Right renal pelvis (tissue), 4 donors: ENCODE data around the gene CCDC93. TPM values are rescaled to one million over a fixed set of nuclear protein-coding genes. Genes with fewer than 3 reads are reported as not detected.

ENCODE experiments used
- DNase-seq, 4 donors: peaks; one replicate each; pipeline ENCODE4 v3.0.0-alpha.2; 2013; ENCODE audit warnings: low read depth in 4 of 4, low spot score in 3 of 4, missing footprints in 1 of 4
- polyA plus RNA-seq, 4 donors: library from polyadenylated mRNA; unstranded; fragments of 120-200 nt; gene quantifications; one replicate each; pipeline ENCODE4 v1.2.1, GENCODE V29; 2013; ENCODE audit not compliant: insufficient read length in 4 of 4

The CCDC93 gene
- polyA plus RNA-seq, 4 donors = 37.7 to 52.2 (median 42.1) TPM

- no peak for DNase-seq
These were observed 17.3 kb downstream of the CCDC93 start for GRCh38 chr2:117996525-117996924.

GRCh38 chr2:117994729-117995128 is 19.1 kb downstream of the CCDC93 start:
- DNase-seq = no peak

GRCh38 chr2:117989854-117990438 is 23.9 kb downstream of the CCDC93 start:
- DNase-seq = no peak

- no peak for DNase-seq
These were observed 26.7 kb downstream of the CCDC93 start for GRCh38 chr2:117987121-117987520.

- no peak for DNase-seq
These were observed 28.8 kb downstream of the CCDC93 start for GRCh38 chr2:117985092-117985491.

- DNase-seq = no peak
These were observed 29.7 kb downstream of the CCDC93 start for GRCh38 chr2:117984208-117984607.

- no peak for DNase-seq
These were observed 30.8 kb downstream of the CCDC93 start for GRCh38 chr2:117983040-117983439.

- no peak for DNase-seq
These were observed 31.4 kb downstream of the CCDC93 start for GRCh38 chr2:117982376-117983033.

GRCh38 chr2:117981810-117982209 is 32.1 kb downstream of the CCDC93 start:
- DNase-seq = no peak

GRCh38 chr2:117980783-117981676 is 32.8 kb downstream of the CCDC93 start:
- no peak for DNase-seq

- DNase-seq = no peak
These were observed 33.8 kb downstream of the CCDC93 start for GRCh38 chr2:117979911-117980701.

GRCh38 chr2:117977696-117978095 is 36.2 kb downstream of the CCDC93 start:
- DNase-seq = no peak

- no peak for DNase-seq
These were observed 37.3 kb downstream of the CCDC93 start for GRCh38 chr2:117976581-117976980.

- no peak for DNase-seq
These were observed 40.3 kb downstream of the CCDC93 start for GRCh38 chr2:117973498-117974082.

- no peak for DNase-seq
These were observed 41.3 kb downstream of the CCDC93 start for GRCh38 chr2:117972476-117973123.

- DNase-seq = no peak
These were observed 45.1 kb downstream of the CCDC93 start for GRCh38 chr2:117968722-117969121.

- peak in 1 of 4 donors; percentile 26 for DNase-seq
These were observed 45.7 kb downstream of the CCDC93 start for GRCh38 chr2:117967977-117968718.

- DNase-seq = no peak
These were observed 50.4 kb downstream of the CCDC93 start for GRCh38 chr2:117963446-117963845.

GRCh38 chr2:117961201-117961600 is 52.7 kb downstream of the CCDC93 start:
- DNase-seq = no peak
